ENCODE data around the gene HOXC10. TPM values are rescaled to one million over a fixed set of nuclear protein-coding genes. Genes with fewer than 3 reads are reported as not detected.

The HOXC10 gene
- total RNA-seq, 1 experiment from 2014 or later, result 154 TPM

GRCh38 chr12:54010972-54011664 is 26.2 kb downstream of the HOXC10 start:
- TSS peak; percentile 31 for BruUV-seq (replicated peaks)
- H3K27ac ChIP-seq (ENCODE audit: low read length), result peak overlapping the region; percentile 92
- in situ Hi-C loops (cut with HindIII; ENCODE audit: low pct_unique_long_range_greater_than_20kb, low sequenced_read_pairs), result no loop called here
- peak overlapping the region; percentile 47 to 61 for H3K4me3 ChIP-seq (ENCODE audit: low read depth in 2 of 2, low read length in 2 of 2)
- H3K4me1 ChIP-seq (ENCODE audit: control insufficient read depth, insufficient read depth, low read length), result peaks cover 62% of the 10 kb centered on the region
- CTCF ChIA-PET, result interaction anchor here (0.7 kb wide), 1 partner anchor 141 kb away, joined by 5 read pairs; no protein-coding TSS in a partner anchor
- POLR2A ChIA-PET, result no interaction called here
- no peaks in the 10 kb centered on the region for H3K36me3 ChIP-seq (ENCODE audit: control insufficient read depth, insufficient read depth, low read length)
- no peaks in the 10 kb centered on the region for H3K9me3 ChIP-seq (ENCODE audit: control insufficient read depth, insufficient read depth, low read depth, low read length)
- TF ChIP-seq REST (IDR thresholded peaks at IDR 0.05; ENCODE audit: insufficient read depth in 1 of 2, low read depth in 2 of 2, low read length in 1 of 2), result no peak
- TF ChIP-seq TCF7L2 (IDR thresholded peaks at IDR 0.05; ENCODE audit: low read depth, low read length), result 0 out of 2 replicates have a peak, but pooled peaks have one; percentile 48
- no peaks in the 10 kb centered on the region for H3K27me3 ChIP-seq (ENCODE audit: control insufficient read depth, insufficient read depth, low read length)
- DNase-seq (ENCODE audit: low read depth, low spot score) (no peak), ATAC-seq (no peak)
- intact Hi-C loops (cut with micrococcal nuclease; ENCODE audit: unreplicated experiment), result no loop called here

- Histone ChIP-seq H3K36me3 (ENCODE audit: control insufficient read depth, insufficient read depth, low read length) (peaks cover 2% of the 10 kb centered on the region; the same call in 1 of the 2 replicates), H3K27ac (ENCODE audit: low read length) (peak overlapping the region; percentile 92), H3K4me1 (ENCODE audit: control insufficient read depth, insufficient read depth, low read length) (peaks cover 60% of the 10 kb centered on the region), H3K4me3 (ENCODE audit: low read depth in 2 of 2, low read length in 2 of 2) (peak overlapping the region; percentile 47 to 61), H3K27me3 (ENCODE audit: control insufficient read depth, insufficient read depth, low read length) (no peaks in the 10 kb centered on the region), H3K9me3 (ENCODE audit: control insufficient read depth, insufficient read depth, low read depth, low read length) (no peaks in the 10 kb centered on the region)
- intact Hi-C loops (cut with micrococcal nuclease; ENCODE audit: unreplicated experiment) (no loop called here), in situ Hi-C loops (cut with HindIII; ENCODE audit: low pct_unique_long_range_greater_than_20kb, low sequenced_read_pairs) (no loop called here)
- CTCF ChIA-PET, result interaction anchor here (0.7 to 1.6 kb wide), 4 partner anchors 16 to 195 kb away, joined by 3 to 6 read pairs (median 4); no protein-coding TSS in a partner anchor
- TF ChIP-seq TCF7L2 (IDR thresholded peaks at IDR 0.05; ENCODE audit: low read depth, low read length) (no peak), POLR2AphosphoS5 (IDR thresholded peaks at IDR 0.05; ENCODE audit: low read depth, low read length) (0 out of 2 replicates have a peak, but pooled peaks have one; percentile 17)
- no peak for ATAC-seq
- DNase-seq (ENCODE audit: low read depth, low spot score), result no peak
- TSS peak; percentile 27 for BruUV-seq (replicated peaks)
- POLR2A ChIA-PET, result interaction anchor here (0.5 to 0.6 kb wide), 2 partner anchors 180 to 284 kb away, joined by 5 to 9 read pairs; no protein-coding TSS in a partner anchor
These were observed 27.0 kb downstream of the HOXC10 start for GRCh38 chr12:54011665-54012532.

- Histone ChIP-seq H3K36me3 (ENCODE audit: control insufficient read depth, insufficient read depth, low read length) (peaks cover 2% of the 10 kb centered on the region; the same call in 1 of the 2 replicates), H3K4me3 (ENCODE audit: low read depth in 2 of 2, low read length in 2 of 2) (peak overlapping the region in 1 of 2 experiments; percentile 35; a peak in 2 of 4 replicates), H3K9me3 (ENCODE audit: control insufficient read depth, insufficient read depth, low read depth, low read length) (no peaks in the 10 kb centered on the region), H3K4me1 (ENCODE audit: control insufficient read depth, insufficient read depth, low read length) (peaks cover 51% of the 10 kb centered on the region), H3K27ac (ENCODE audit: low read length) (peak overlapping the region; percentile 92), H3K27me3 (ENCODE audit: control insufficient read depth, insufficient read depth, low read length) (no peaks in the 10 kb centered on the region)
- POLR2A ChIA-PET, result interaction anchor here (0.5 to 0.6 kb wide), 2 partner anchors 242 to 285 kb away, joined by 5 to 9 read pairs; no protein-coding TSS in a partner anchor
- ATAC-seq (peak; percentile 10), DNase-seq (ENCODE audit: low read depth, low spot score) (no peak)
- CTCF ChIA-PET, result interaction anchor here (0.6 to 1.6 kb wide), 3 partner anchors 125 to 256 kb away, joined by 3 to 5 read pairs (median 3); no protein-coding TSS in a partner anchor
- in situ Hi-C loops (cut with HindIII; ENCODE audit: low pct_unique_long_range_greater_than_20kb, low sequenced_read_pairs), result no loop called here
- TF ChIP-seq CTCF (IDR thresholded peaks at IDR 0.05) (peak; percentile 54), REST (IDR thresholded peaks at IDR 0.05; ENCODE audit: insufficient read depth in 1 of 2, low read depth in 2 of 2, low read length in 1 of 2) (0 out of 4 replicates have a peak, but pooled peaks of 1 of the 2 experiments have one; percentile 24), POLR2AphosphoS5 (IDR thresholded peaks at IDR 0.05; ENCODE audit: low read depth, low read length) (no peak; the same call in 1 of the 2 replicates), SIN3A (IDR thresholded peaks at IDR 0.05; ENCODE audit: borderline replicate concordance, insufficient read depth, low read depth, low read length) (no peak), TCF7L2 (IDR thresholded peaks at IDR 0.05; ENCODE audit: low read depth, low read length) (peak; percentile 43; the same call in 1 of the 2 replicates)
- BruUV-seq (replicated peaks), result no TSS peak
- intact Hi-C loops (cut with micrococcal nuclease; ENCODE audit: unreplicated experiment), result no loop called here
These were observed 27.9 kb downstream of the HOXC10 start for GRCh38 chr12:54012631-54013409.

Data from Panc1 (cell line).